HEK293T (cell line): ENCODE results near the gene ABHD13.
"Not testable (repeated sequence)": the region's sequence is repeated elsewhere in the genome, so short reads cannot be mapped to it uniquely, and the experiment has no call there.

Experiments used
- CTCF ChIA-PET: fragments of 350-600 bp; formaldehyde crosslinking; extraction: SDS; loops from one replicate; lab custom pipeline; 2021; ENCODE audit warnings: antibody characterized with exemption, inconsistent platforms; lab: Yijun Ruan, JAX
- POLR2A ChIA-PET: fragments of 350-600 bp; formaldehyde crosslinking; extraction: SDS; loops from one replicate; lab custom pipeline; 2020; ENCODE audit warnings: antibody characterized with exemption, inconsistent platforms; lab: Yijun Ruan, JAX
- DNase-seq: peaks from one replicate; pipeline ENCODE4 v3.0.0; 2012; ENCODE audit warnings: mixed read lengths; ENCODE audit errors: extremely low spot score
- ARNT ChIP-seq: fragments of 450-650 bp; IDR thresholded peaks from 2 replicates; pipeline ENCODE4 v1.6.1; 2017; ENCODE audit warnings: mild to moderate bottlenecking
- BHLHE40 ChIP-seq: fragments of 450-650 bp; IDR thresholded peaks from 2 replicates; pipeline ENCODE4 v1.6.1; 2016; ENCODE audit warnings: mild to moderate bottlenecking, moderate library complexity, borderline replicate concordance
- CTBP1 ChIP-seq: fragments of 450-650 bp; IDR thresholded peaks from 2 replicates; pipeline ENCODE4 v1.6.1; 2016; ENCODE audit warnings: borderline replicate concordance
- ELF4 ChIP-seq: fragments of 450-650 bp; IDR thresholded peaks from 2 replicates; pipeline ENCODE4 v1.6.1; 2017; ENCODE audit warnings: antibody characterized with exemption
- FOXA1 ChIP-seq: fragments of 450-650 bp; IDR thresholded peaks from 2 replicates; pipeline ENCODE4 v1.6.1; 2016; ENCODE audit warnings: mild to moderate bottlenecking
- FOXK2 ChIP-seq: fragments of 450-650 bp; IDR thresholded peaks from 2 replicates; pipeline ENCODE4 v1.6.1; 2016; ENCODE audit warnings: mild to moderate bottlenecking
- FOXM1 ChIP-seq: fragments of 450-650 bp; IDR thresholded peaks from 2 replicates; pipeline ENCODE4 v1.6.1; 2017; ENCODE audit warnings: mild to moderate bottlenecking, borderline replicate concordance
- HDGF ChIP-seq: fragments of 450-650 bp; IDR thresholded peaks from 2 replicates; pipeline ENCODE4 v1.6.1; 2017; ENCODE audit warnings: antibody characterized with exemption, borderline replicate concordance
- L3MBTL2 ChIP-seq: fragments of 450-650 bp; conservative IDR thresholded peaks from 2 replicates; pipeline ENCODE4 v1.6.1; 2016; ENCODE audit warnings: mild to moderate bottlenecking
- LEF1 ChIP-seq: fragments of 450-650 bp; IDR thresholded peaks from 2 replicates; pipeline ENCODE4 v1.6.1; 2017; ENCODE audit warnings: mild to moderate bottlenecking, borderline replicate concordance
- NFRKB ChIP-seq: fragments of 450-650 bp; IDR thresholded peaks from 2 replicates; pipeline ENCODE4 v1.6.1; 2016; ENCODE audit warnings: mild to moderate bottlenecking, moderate library complexity
- PKNOX1 ChIP-seq: fragments of 450-650 bp; IDR thresholded peaks from 2 replicates; pipeline ENCODE4 v1.6.1; 2016
- SP1 ChIP-seq: fragments of 450-650 bp; IDR thresholded peaks from 2 replicates; pipeline ENCODE4 v1.6.1; 2017
- SUZ12 ChIP-seq: fragments of 450-650 bp; IDR thresholded peaks from 2 replicates; pipeline ENCODE4 v1.6.1; 2016; ENCODE audit warnings: mild to moderate bottlenecking
- TARDBP ChIP-seq: fragments of 450-650 bp; IDR thresholded peaks from 2 replicates; pipeline ENCODE4 v1.6.1; 2016
- ZNF384 ChIP-seq: fragments of 450-650 bp; IDR thresholded peaks from 2 replicates; pipeline ENCODE4 v1.6.1; 2016

Gene ABHD13

GRCh38 chr13:108195861-108196260 is 22.3 kb upstream of the ABHD13 start:
- no peak for DNase-seq
- CTCF ChIA-PET = no interaction called here
- POLR2A ChIA-PET = no interaction called here
- TF ChIP-seq HDGF (no peak), L3MBTL2 (no peak), BHLHE40 (no peak), TARDBP (no peak), CTBP1 (no peak), LEF1 (no peak), ARNT (no peak), ELF4 (no peak)

- POLR2A ChIA-PET = no interaction called here
- TF ChIP-seq PKNOX1 (no peak), CTBP1 (no peak), L3MBTL2 (no peak), BHLHE40 (no peak), ZNF384 (no peak), FOXA1 (no peak)
- CTCF ChIA-PET = no interaction called here
- DNase-seq = no peak
Measured at GRCh38 chr13:108200781-108201398, 17.3 kb upstream of the ABHD13 start.

- no peak for TF ChIP-seq ARNT
- no peak for TF ChIP-seq HDGF
- TF ChIP-seq FOXA1 = no peak
- no peak for TF ChIP-seq LEF1
- no peak for TF ChIP-seq NFRKB
- TF ChIP-seq PKNOX1 = no peak
- no peak for TF ChIP-seq SUZ12
- TF ChIP-seq FOXK2 = no peak
- no peak for TF ChIP-seq FOXM1
- no peak for TF ChIP-seq ELF4
- no peak for TF ChIP-seq ZNF384
- TF ChIP-seq TARDBP = no peak
- no peak for TF ChIP-seq CTBP1
- no peak for TF ChIP-seq BHLHE40
- TF ChIP-seq SP1 = no peak
- no peak for TF ChIP-seq L3MBTL2
- CTCF ChIA-PET = no interaction called here
- no peak for DNase-seq
- POLR2A ChIA-PET = no interaction called here
Measured at GRCh38 chr13:108210551-108210950, 7.6 kb upstream of the ABHD13 start.

- CTCF ChIA-PET = no interaction called here
- TF ChIP-seq ZNF384 (no peak), SP1 (no peak), CTBP1 (no peak), SUZ12 (no peak)
Measured at GRCh38 chr13:108212886-108213285, 5.3 kb upstream of the ABHD13 start.

GRCh38 chr13:108213946-108214345 is 4.2 kb upstream of the ABHD13 start:
- ChIA-PET POLR2A (no interaction called here), CTCF (no interaction called here)
- DNase-seq = no peak
- TF ChIP-seq LEF1 = no peak
- TF ChIP-seq FOXA1 = no peak
- no peak for TF ChIP-seq ARNT
- no peak for TF ChIP-seq L3MBTL2
- no peak for TF ChIP-seq TARDBP

More at GRCh38 chr13:108212886-108213285, 5.3 kb upstream of the ABHD13 start:
- DNase-seq = no peak
- POLR2A ChIA-PET = no interaction called here

- no peak for DNase-seq
- ChIA-PET CTCF (no interaction called here), POLR2A (no interaction called here)
- TF ChIP-seq HDGF (no peak), SP1 (no peak), LEF1 (no peak), L3MBTL2 (no peak), ELF4 (no peak), NFRKB (no peak), FOXA1 (no peak), TARDBP (no peak)
Measured at GRCh38 chr13:108214441-108215271, 3.5 kb upstream of the ABHD13 start.

- TF ChIP-seq L3MBTL2 (peak; percentile 79), BHLHE40 (no peak), SP1 (no peak)
- ChIA-PET POLR2A (no interaction called here), CTCF (no interaction called here)
- DNase-seq = peak; percentile 65
Measured at GRCh38 chr13:108215436-108215835, 2.8 kb upstream of the ABHD13 start, which contains the start of gene LIG4. Gene LIG4 (minus strand): TSS chr13:108215536. CDS start chr13:108211268, 4,268 bp downstream.

- DNase-seq, POLR2A ChIA-PET, CTCF ChIA-PET: not testable (repeated sequence)
Measured at GRCh38 chr13:108217307-108218043, 717 bp upstream of the ABHD13 start.
